GM12874 (cell line): Measurements from ENCODE around the gene CACUL1.

Experiments
- CTCF ChIP-seq: IDR thresholded peaks from 2 replicates; pipeline ENCODE4 v1.5.1; 2011; ENCODE audit warnings: low read depth, mild to moderate bottlenecking, control low read depth, low read length, moderate library complexity; ENCODE audit not compliant: insufficient read depth

Gene CACUL1

GRCh38 chr10:118710487-118710886 lies 44.3 kb downstream of the CACUL1 start:
- TF ChIP-seq CTCF = no peak

DNA sequence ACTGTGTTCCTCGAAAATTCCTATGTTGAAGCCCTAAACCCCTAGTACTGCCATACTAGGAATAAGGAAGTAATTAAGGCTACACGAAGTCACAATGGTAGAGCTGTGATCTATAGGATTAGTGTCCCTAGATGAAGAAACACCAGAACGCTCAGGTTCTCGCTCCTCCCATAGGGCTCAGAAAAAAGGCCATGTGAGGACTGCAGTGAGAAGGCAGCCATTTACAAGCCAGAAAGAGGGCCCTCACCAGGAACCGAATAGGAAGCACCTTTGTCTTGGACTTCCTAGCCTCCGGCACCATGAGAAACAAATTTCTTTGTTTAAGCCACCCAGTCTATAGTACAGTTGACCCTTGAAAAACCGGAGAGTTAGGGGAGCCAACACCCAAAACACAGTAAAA lies 46.2 kb downstream of the CACUL1 start:
- no peak for TF ChIP-seq CTCF

- no peak for TF ChIP-seq CTCF
Observed at GRCh38 chr10:118704711-118705110, 50.1 kb downstream of the CACUL1 start.

GRCh38 chr10:118701529-118702323 lies 53.0 kb downstream of the CACUL1 start:
- TF ChIP-seq CTCF = no peak

GRCh38 chr10:118698421-118698820 lies 56.3 kb downstream of the CACUL1 start:
- TF ChIP-seq CTCF = no peak

GRCh38 chr10:118694848-118695247 lies 59.9 kb downstream of the CACUL1 start:
- TF ChIP-seq CTCF = no peak

DNA sequence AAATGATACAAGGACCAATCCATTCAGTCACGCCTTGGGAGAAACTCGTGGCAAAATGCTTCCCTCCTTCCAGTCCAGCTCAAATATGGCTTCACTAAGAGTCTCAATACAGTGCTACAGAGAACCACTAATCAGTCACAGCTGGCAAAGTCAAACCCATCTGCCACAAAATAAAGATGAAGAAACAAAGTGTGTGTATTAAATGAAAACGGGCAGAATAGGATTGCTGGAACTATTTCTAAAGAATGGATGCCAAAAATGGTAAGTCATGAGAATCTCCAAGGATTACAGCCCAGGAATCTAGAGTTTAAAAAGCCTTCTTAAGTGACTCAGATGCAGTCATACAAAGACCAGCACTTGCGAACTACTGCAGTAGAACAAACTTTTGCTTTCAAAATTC lies 61.9 kb downstream of the CACUL1 start:
- TF ChIP-seq CTCF = no peak
